Retinal pigment epithelial cell (primary cell): ENCODE measurements around the gene STAP2.

Experiments used
- DNase-seq: peaks from one replicate; pipeline ENCODE4 v3.0.0-alpha.2; 2010; ENCODE audit warnings: low read depth
- H3K4me3 ChIP-seq: 2 replicates; pipeline ENCODE4 v1.5.1; 2011; ENCODE audit warnings: mild to moderate bottlenecking, low read length, control low read depth, moderate library complexity
- CTCF ChIP-seq: conservative IDR thresholded peaks from 2 replicates; pipeline ENCODE4 v1.5.1; 2011; ENCODE audit warnings: low read depth, low read length, control low read depth, inconsistent platforms

Gene STAP2

GRCh38 chr19:4298810-4299550 lies 39.6 kb downstream of the STAP2 start:
- TF ChIP-seq CTCF = no peak
- DNase-seq = no peak
- H3K4me3 ChIP-seq = no peak overlapping the region

GRCh38 chr19:4297901-4298809 lies 40.5 kb downstream of the STAP2 start:
- no peak overlapping the region for H3K4me3 ChIP-seq
- DNase-seq = no peak
- no peak for TF ChIP-seq CTCF

- H3K4me3 ChIP-seq = no peak overlapping the region
- DNase-seq = no peak
- TF ChIP-seq CTCF = no peak
Measured at GRCh38 chr19:4295972-4296771, 42.5 kb downstream of the STAP2 start.

- DNase-seq = no peak
- no peak overlapping the region for H3K4me3 ChIP-seq
- no peak for TF ChIP-seq CTCF
Measured at GRCh38 chr19:4294389-4294788, 44.2 kb downstream of the STAP2 start.

- no peak overlapping the region for H3K4me3 ChIP-seq
- no peak for TF ChIP-seq CTCF
- DNase-seq = no peak
Measured at GRCh38 chr19:4292515-4292914, 46.1 kb downstream of the STAP2 start.

GRCh38 chr19:4291184-4291732 lies 47.4 kb downstream of the STAP2 start:
- DNase-seq = no peak
- no peak overlapping the region for H3K4me3 ChIP-seq
- no peak for TF ChIP-seq CTCF
